A549 (cell line): ENCODE results near the gene TMEM87B.

ENCODE experiments used
- ELK1 ChIP-seq: fragments of 150-350 bp; IDR thresholded peaks from 2 replicates; pipeline ENCODE4 v1.6.1; 2014; ENCODE audit warnings: low read depth, mild to moderate bottlenecking, low read length
- MAX ChIP-seq: IDR thresholded peaks from 2 replicates; pipeline ENCODE4 v1.6.1; 2012
- PBX3 ChIP-seq: IDR thresholded peaks from 2 replicates; pipeline ENCODE4 v1.6.1; 2012
- POLR2A ChIP-seq: IDR thresholded peaks from 2 replicates; pipeline ENCODE4 v1.6.1; 2012; ENCODE audit warnings: mild to moderate bottlenecking, low read length

GRCh38 chr2:112150447-112150846, 95.4 kb downstream of the TMEM87B start:
- no peak for TF ChIP-seq PBX3
- no peak for TF ChIP-seq POLR2A
- no peak for TF ChIP-seq ELK1
- TF ChIP-seq MAX: no peak
